ENCODE measurements around the gene SAMM50.
"Not testable (repeated sequence)": the region's sequence is repeated elsewhere in the genome, so short reads cannot be mapped to it uniquely, and the experiment has no call there.

SAMM50 gene

GRCh38 chr22:44004104-44004460 is 48.8 kb downstream of the SAMM50 start:
- no peak for DNase-seq

- DNase-seq: peak; percentile 91
Observed at GRCh38 chr22:44005524-44005923, 50.3 kb downstream of the SAMM50 start.

GRCh38 chr22:44012162-44012561 is 56.9 kb downstream of the SAMM50 start:
- no peak for DNase-seq

DNA sequence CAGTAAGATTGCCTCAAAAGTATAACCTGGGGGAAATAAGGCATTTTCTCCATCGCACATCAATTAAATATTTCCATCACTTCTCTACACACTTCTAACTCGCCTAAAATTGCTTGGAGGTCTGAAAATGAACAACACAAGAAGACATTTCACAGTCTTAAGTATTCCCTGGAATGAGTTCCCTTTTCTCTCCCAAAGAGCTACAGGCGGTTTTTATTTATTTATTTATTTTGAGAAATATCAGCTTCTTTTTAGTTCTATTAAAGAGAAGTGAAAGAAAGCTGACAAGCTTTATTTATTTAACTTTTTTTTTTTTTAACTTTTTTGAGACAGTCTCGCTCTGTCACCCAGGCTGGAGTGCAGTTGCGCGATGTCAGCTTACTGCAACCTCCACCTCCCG is 57.3 kb downstream of the SAMM50 start:
- DNase-seq: no peak

DNA sequence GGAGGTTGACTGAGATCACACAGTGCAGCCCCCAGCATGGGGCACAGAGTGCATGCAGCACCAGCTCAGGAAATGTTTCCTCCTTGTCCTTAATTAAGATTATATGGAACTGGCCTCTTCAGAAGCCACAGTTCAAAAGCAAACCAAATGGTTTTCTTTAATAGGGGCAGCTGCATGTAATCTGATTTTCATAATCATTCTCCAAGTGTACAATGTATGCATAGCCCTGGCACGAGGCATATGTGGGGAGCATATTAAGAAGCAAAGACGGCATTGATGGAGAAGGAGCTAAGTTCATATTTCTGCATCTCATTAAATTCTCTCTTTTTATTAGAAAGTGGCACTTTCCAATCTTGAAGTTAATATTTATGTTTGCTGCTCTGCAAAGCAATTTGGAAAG is 59.0 kb downstream of the SAMM50 start:
- no peak for DNase-seq

GRCh38 chr22:44016586-44016985 is 61.3 kb downstream of the SAMM50 start:
- DNase-seq: not testable (repeated sequence)

- no peak for DNase-seq
Observed at GRCh38 chr22:44018594-44018993, 63.4 kb downstream of the SAMM50 start.

- DNase-seq: no peak
Observed at GRCh38 chr22:44019416-44019815, 64.2 kb downstream of the SAMM50 start.

- no peak for DNase-seq
Observed at GRCh38 chr22:44019846-44020245, 64.6 kb downstream of the SAMM50 start.

DNA sequence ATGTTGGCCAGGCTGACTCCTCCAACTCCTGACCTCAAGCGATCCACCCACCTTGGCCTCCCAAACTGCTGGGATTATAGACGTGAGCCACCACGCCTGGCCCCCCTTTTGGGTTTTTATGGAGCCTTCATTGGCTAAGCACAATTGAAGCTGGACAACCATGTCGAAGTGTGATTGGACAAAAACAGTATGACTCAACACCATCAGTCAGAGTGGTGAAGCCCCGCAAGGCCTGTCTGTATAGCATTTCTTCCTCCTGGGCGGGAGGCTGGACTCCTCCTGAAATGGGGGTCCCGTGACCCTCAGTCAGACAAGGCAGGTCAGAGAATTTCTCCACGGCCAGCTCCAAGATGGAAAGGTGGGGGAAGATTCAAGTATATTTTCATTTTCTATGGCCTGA is 65.7 kb downstream of the SAMM50 start:
- no peak for DNase-seq

DNA sequence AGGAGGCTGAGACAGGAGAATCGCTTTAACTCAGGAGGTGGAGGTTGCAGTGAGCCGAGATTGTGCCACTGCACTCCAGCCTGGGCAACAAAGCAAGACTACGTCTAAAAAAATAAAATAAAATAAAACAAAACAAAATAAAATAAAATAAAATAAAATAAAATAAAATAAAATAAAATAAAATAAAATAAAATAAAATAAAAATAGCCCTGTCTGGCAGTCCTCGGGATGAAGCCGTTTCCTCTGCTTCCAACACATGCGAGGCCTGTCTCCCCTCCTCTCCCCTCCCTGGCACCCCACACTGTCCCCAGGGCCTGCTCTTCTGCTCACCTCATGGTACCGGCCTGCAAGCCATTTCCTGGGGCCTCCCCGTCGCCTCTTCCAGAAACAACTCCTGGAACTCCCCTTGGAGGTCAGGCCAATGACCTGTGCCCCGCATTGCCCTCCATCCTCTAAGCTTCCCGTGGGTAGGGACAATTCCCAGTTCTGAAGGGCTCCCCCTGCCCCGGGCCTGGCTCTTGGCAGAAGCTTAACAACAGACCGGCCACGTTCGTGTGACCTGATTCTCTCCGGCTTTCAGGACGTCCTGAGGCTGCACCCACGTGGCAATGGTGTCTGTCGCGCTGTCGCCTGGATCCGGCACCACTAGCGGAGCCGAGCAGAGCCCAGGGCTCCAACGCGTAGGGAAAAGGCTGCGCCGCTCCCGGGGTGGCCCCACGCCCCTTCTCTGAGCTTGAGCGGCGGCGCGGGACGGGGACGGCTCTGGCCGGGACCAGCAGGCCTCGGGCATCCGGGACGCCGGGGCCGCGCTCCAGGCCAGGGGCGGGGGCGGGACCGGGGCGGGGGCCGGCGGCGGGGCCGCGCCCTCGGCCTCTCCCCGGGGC is 68.4 kb downstream of the SAMM50 start:
- DNase-seq: peak; percentile 60

DNA sequence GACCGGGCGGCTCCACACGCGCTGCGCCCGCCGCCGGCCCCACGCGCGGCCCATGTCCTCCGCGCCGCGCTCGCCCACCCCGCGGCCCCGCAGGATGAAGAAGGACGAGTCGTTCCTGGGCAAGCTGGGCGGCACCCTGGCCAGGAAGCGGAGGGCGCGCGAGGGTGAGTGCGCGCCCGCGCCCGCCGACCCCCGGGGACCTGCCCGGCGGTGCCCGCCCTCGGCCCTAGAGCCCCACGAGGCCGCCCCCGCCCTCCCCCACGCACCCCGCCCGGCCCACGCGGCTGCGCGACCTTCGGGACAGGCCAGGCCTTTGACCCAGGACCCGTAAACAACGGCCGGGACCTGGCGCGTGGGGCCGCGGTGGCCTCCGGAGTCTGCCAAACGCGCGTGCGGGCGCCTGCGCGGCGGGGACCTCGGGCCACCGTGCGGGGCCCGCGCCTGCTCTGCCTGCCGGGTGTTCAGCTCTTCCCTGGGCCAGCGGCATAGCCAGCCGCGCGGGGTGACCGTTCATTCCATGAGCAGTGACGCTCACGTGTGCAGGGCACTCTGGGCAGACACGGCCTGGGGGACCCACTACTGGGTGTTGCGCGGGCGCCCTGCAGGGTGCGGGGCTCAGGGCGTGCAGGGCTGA is 69.2 kb downstream of the SAMM50 start, which contains the start of gene PARVB:
PARVB (plus strand) TSS at position 15 of the 634 bp plus-strand sequence; CDS start at position 53, 38 bp downstream.
- peak; percentile 42 for DNase-seq

DNA sequence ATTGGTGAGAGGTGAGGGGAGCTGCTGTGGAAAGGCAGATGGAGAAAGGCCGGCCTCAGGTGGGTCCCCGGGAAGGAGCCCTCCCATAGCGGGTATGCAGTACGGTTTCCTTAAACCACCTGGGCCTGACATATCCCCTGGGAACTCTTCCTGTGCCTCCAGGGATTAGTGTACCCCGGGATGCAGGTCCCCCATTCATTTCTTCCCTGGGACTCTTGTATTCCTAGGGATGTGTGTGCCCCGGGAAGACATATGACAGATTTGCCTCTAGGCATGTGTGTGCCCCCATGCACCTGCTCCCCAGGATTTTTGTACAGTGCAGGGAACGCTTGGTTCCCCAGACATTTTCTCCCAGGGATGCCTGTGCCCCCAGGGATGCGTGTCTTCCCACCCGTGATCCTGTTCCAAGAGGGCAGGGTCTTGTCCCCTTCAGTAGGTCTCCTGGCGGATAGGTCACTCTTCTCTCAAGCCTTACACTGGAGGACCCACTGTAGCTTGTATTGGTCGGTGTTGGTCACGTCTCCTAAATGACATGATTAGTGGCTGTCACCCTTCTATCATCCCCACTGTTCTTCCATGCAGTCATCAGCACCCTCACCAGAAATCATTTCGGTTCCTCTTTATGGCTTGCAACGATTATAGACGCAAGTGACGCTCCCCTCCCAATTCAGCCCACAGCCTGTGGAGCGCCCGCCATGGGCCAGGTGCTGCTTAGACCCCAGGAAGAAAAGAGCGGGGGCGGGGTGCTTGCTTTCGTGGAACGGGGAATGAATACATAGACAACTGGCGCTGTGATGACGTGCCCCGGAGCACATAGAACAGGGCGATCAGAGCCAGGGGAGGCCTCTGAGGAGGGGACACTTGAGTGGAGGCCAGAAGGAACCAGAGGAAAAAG is 70.2 kb downstream of the SAMM50 start:
- DNase-seq: peak; percentile 85

GRCh38 chr22:44026066-44026629 is 70.9 kb downstream of the SAMM50 start:
- no peak for DNase-seq

- peak; percentile 87 for DNase-seq
Observed at GRCh38 chr22:44026630-44027511, 71.6 kb downstream of the SAMM50 start.

- no peak for DNase-seq
Observed at GRCh38 chr22:44028091-44028490, 72.8 kb downstream of the SAMM50 start.

DNA sequence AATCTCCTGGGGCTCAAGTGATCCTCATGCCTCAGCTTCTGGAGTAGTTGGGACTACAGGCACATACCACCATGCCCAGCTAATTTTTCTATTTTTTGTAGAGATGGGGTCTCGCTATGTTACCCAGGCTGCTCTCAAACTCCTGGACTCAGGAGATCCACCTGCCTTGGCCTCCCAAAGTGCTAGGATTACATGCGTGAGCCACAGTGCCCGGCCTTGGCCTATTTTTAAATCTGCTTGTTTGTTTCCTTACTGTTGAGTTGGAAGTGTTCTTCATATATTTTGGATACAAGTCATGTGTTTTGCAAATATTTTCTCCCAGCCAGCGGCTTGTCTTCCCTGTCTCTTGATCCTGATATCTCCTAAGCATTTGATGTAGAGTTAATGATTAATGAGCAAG is 73.8 kb downstream of the SAMM50 start:
- no peak for DNase-seq

GRCh38 chr22:44030051-44030701 is 74.9 kb downstream of the SAMM50 start:
- DNase-seq: no peak

DNA sequence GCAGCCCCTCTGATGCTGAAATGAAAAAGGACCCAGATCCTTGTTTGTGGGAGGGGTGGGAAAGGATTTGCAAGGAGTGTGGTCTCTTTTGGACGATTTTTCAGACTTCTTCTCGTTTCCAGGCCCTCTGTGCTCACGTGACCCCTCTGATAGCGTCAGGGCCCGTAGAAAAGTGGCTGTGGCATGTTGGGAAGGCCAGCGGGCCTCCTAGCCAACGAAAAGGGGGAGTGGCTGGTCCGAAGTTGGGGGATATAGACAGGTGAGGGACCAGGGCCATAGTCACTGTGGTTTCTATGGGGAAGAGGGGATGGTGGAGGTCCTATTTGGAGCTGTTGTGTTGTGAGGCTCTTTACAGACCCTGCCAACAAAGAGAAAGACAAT is 75.5 kb downstream of the SAMM50 start:
- peak; percentile 73 for DNase-seq

DNA sequence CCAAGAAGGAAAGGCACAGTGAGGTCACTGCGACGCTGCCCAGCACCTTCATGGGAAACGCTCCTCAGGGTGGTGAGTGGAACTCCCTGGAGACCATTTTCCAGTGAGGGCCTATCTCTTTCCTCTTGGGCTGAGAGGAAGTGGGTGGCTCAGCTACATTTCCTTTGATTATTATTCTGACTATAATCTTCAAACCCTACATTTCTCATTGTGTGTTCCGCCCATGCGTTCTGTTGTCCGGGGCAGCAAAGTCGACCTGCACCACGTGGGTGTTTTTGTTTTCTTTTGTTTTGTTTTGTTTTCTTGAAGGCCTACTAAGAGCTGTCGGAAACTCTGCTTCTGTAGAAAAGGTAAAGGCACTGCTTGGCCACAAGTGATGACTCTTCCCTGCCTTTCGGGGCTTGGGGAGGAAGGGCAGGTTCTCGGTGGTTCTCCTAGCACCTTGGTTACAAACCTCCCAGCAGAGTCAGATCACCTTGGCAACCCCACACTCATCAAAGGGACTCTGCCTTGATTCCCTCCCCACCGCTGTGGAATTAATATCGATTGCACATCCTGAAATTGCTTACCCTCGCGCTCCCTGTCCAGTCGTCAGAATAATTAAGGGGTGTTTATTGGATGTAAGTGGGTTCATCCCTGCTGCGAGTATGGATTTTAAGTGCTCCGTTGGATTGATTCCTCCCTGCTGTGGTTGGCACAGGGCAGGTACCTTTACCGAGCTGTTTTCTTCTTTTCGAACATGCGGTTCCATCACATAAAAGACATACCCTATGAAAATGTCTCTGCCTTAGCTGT is 76.1 kb downstream of the SAMM50 start:
- no peak for DNase-seq

Data from OCI-M1 (cell line).